ENCODE data around the gene LYZL6.

DNA sequence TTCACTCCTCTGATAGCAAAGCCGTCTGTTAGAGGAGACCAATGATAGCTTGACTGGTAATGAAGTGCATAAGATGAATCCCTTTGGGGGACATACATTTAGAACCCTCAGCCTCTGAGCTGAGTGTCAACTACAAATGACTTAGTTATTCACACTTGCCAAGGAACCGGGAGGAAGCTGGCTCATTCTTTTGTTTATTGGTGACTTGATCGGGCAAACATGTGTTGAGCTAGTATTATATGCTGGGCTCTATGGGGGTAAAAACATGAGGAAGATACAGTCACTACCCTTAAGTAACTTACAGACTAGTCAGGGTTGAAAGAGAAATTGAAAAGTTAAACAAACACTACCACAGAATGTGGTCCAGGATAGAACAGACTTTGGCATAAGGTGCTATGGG, 34.8 kb upstream of the LYZL6 start:
- TF ChIP-seq, protein P1, sequence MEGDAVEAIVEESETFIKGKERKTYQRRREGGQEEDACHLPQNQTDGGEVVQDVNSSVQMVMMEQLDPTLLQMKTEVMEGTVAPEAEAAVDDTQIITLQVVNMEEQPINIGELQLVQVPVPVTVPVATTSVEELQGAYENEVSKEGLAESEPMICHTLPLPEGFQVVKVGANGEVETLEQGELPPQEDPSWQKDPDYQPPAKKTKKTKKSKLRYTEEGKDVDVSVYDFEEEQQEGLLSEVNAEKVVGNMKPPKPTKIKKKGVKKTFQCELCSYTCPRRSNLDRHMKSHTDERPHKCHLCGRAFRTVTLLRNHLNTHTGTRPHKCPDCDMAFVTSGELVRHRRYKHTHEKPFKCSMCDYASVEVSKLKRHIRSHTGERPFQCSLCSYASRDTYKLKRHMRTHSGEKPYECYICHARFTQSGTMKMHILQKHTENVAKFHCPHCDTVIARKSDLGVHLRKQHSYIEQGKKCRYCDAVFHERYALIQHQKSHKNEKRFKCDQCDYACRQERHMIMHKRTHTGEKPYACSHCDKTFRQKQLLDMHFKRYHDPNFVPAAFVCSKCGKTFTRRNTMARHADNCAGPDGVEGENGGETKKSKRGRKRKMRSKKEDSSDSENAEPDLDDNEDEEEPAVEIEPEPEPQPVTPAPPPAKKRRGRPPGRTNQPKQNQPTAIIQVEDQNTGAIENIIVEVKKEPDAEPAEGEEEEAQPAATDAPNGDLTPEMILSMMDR (IDR thresholded peaks at IDR 0.05) = no peak
- TF ChIP-seq POLR2A (IDR thresholded peaks at IDR 0.05) (no peak), POLR2AphosphoS5 (IDR thresholded peaks at IDR 0.05) (no peak)
